Activated T-helper 1 cell treated with anti-CD3 and anti-CD28 coated beads, Interleukin-2, amount 50 U/mL, for 16 hours (primary cell): ENCODE data around the gene RASSF5.
A peak's percentile ranks its signal among the peaks of the same experiment; 100 is the strongest.
"Not testable (repeated sequence)": the region's sequence is repeated elsewhere in the genome, so short reads cannot be mapped to it uniquely, and the experiment has no call there.

Source experiments
- DNase-seq, 2 donors: peaks; one replicate each; pipeline ENCODE4 v3.0.0-alpha.2; 2020; ENCODE audit warnings: low read depth in 1 of 2, low spot score in 1 of 2

Gene RASSF5

DNA sequence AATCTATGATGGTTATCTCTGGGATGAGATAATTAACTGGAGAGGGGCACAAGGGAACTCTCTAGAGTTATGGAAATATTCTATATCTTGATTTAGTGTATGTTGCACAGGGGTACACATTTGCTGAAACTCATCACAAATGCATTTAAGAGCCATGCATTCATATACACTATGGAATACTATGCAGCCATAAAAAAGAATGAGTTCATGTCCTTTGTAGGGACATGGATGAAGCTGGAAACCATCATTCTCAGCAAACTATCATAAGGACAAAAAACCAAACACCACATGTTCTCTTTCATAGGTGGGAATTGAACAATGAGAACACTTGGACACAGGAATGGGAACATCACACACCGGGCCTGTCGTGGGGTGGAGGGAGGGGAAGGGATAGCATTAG, 119.1 kb downstream of the RASSF5 start:
- not testable (repeated sequence) for DNase-seq

DNA sequence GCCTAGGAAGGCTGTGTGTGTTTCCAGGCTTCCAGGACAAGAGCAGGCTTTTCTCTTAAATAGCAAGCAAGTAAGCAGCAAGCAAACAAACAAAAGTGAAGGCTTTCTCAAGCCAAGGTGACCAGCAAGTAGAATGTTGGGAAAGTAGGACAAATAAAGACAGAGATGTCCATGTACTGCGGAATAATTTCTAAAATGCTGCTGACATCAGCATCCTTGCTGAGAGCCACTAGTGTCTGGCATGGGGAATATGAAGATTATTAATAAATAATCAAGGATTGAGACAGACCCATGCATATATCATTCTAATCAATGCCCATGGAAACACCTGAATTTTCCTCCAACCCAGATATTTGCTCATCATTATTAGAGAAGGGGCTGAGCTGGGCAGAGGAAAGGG, 121.6 kb downstream of the RASSF5 start:
- DNase-seq, result no peak

DNA sequence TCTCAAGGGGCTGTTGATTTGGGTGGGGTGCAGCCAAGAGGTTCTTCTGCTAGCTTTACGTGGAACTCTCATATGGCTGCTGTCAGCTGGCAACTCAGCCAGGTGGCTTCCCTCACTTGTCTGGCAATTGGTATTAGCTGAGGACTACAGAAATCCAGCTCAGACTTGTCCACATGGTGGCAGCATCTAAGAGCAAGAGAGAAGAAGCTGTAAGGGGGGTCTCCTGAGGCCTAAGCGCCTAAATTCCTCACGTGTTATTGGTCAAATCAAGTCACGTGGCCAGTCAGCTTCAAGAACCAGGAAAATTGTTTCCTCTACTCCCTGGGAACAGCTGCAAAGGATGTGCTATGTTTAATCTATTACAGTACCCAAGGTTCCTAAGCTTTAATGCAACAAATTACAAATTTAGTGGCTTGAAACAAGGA, 123.8 kb downstream of the RASSF5 start:
- DNase-seq, result no peak

DNA sequence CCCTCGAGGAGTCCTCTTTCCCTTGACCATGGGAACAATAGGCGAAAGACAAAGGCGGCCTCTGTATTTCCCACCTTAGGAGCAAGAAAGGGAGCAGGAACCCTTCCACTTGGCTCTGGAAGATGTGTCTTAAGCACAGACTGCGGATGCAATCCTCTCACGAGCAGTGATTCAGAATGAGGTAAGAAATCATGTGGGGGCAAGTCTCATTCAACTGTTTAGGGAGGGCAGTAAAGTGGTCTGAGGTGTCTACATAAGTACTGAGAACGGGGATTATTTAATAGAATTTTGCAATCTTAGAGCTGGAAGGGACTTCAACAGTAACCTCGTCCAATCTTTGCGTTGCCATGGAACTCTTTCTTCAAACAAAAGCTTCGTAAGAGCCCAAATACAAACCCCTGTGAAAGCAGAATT, 126.4 kb downstream of the RASSF5 start:
- DNase-seq, result no peak

DNA sequence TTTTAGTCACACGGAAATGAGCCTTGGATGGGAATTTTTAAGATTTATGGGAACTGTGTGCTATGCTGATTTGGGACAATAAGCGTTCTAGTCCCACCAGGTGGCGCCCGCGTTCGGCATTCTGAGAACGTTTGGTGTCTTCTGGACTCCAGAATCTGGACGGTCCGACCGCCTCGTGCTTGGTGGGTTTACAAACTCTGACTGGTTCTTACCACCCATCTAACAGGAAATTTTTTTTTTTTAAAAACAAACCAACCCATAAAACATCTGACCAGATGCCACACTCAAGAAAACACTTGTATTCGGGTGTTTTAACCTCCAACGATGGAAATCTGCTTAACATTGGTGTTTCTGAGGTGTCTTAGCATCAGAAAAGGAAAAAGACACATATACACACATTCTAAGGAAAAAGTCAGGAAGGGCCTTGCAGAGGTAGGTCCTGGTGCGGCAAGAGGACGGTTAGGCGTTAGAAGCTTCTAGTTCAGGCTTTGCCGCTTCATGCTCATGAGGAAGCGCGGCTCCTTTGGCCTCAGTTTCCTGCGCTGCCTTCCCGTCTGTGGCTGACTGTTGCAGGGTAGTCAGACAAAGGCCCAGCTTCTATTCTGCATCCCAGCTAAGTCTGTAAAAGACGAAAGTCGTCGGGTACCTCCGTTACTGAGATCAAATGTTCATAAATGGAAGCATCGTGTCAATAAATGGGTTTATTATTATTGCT, 127.2 kb downstream of the RASSF5 start:
- DNase-seq, result peak; percentile 46 to 52

- DNase-seq, result peak; percentile 75 to 89
Observed at GRCh38 chr1:206635080-206635977, 128.0 kb downstream of the RASSF5 start, which contains the start of gene DYRK3. TSS of gene DYRK3 (plus strand) at chr1:206635536. CDS start at chr1:206635704, 168 bp downstream.

- DNase-seq, result no peak
Observed at GRCh38 chr1:206635978-206636345, 128.6 kb downstream of the RASSF5 start.

DNA sequence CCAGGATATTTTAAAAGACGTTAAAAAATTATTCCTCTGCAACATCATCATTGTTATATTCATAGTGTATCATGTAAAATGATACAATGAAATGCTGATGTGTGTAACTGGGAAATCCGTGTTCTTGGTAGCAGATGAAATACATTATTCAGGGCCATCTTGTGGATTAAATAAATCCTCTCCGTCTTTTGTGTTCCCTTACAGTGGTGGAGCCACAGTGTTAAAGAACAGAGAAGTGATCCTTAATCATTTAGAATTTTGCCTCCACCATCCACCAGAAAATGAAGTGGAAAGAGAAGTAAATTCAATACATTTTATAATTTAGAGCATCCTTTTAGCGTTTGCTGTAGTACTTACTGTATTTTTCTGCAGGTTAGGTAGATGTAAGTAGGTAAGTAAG, 129.3 kb downstream of the RASSF5 start:
- no peak for DNase-seq

DNA sequence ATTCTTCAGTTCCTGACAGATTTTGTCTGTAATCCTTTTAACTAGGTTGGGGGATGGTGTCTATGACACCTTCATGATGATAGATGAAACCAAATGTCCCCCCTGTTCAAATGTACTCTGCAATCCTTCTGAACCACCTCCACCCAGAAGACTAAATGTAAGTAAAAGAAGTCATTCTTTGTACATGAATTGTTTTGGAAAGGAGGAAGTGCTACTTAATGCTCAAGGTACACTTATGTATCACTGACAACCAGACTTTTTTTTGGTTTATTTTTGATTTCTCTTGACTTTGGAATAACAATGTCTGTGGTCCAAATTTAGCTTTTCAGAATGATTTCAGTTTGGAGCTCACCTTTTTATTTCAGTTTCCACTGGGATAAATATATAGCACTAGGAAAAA, 130.3 kb downstream of the RASSF5 start:
- DNase-seq, result no peak
